Stimulated activated CD4-positive, alpha-beta T cell treated with anti-CD3 and anti-CD28 coated beads, Interleukin-4, amount 100 ng/mL, for 4 hours (primary cell): Measurements from ENCODE around the gene RABGAP1L.
"Not testable (repeated sequence)": the region's sequence is repeated elsewhere in the genome, so short reads cannot be mapped to it uniquely, and the experiment has no call there.

Source experiments
- DNase-seq, 2 experiments: peaks; one replicate each; pipeline ENCODE4 v3.0.0-alpha.2; 2020

RABGAP1L gene

DNA sequence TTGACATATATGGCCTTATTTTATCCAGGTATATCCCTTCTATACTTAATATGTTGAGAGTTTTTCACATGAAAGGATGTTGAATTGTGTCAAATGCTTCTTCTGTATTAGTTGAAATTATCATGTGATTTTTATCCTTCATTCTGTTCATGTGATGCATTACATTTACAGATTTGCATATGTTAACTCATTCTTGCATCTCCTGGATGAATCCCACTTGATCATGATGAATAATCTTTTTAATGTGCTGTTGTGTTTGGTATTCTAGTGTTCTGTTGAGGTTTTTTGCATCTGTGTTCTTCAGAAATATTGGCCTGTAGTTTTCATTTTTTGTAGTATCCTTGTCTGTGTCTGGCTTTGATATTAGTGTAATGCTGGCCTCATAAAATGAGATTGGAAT, 150.2 kb downstream of the RABGAP1L start:
- no peak for DNase-seq

DNA sequence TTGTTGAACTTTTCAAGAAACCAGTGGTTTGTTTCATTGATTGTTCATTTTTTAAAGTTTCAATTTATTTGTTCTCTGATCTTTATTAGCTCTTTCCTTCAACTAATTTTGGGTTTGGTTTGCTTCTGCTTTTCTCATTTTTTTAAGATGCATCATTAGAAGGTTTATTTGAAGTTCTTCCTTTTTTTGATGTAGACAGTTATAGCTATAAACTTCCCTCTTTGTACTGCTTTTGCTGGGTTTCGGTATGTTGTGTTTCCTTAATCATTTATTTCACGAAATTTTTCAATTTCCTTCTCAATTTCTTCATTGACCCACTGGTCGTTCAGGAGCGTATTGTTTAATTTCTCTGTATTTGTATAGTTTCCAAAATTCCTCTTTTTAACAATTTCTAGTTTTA, 155.1 kb downstream of the RABGAP1L start:
- no peak for DNase-seq

DNA sequence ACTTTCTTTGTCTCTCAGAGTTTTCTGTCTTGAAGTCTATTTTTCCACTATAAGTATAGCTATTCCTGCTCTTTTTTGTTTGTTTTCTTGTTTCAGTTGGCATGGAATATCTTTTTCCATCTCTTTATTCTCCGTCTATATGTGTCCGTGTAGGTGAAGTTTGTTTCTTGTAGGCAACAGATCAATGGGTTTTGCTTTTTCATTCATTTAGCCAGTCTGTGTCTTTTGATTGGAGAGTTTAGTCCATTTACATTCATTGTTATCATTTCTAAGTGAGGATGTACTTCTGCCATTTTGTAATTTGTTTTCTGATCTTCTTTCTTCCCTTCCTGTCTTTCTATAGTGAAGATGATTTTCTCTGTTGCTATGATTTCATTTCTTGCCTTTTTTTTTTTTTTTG, 155.9 kb downstream of the RABGAP1L start:
- DNase-seq = no peak

DNA sequence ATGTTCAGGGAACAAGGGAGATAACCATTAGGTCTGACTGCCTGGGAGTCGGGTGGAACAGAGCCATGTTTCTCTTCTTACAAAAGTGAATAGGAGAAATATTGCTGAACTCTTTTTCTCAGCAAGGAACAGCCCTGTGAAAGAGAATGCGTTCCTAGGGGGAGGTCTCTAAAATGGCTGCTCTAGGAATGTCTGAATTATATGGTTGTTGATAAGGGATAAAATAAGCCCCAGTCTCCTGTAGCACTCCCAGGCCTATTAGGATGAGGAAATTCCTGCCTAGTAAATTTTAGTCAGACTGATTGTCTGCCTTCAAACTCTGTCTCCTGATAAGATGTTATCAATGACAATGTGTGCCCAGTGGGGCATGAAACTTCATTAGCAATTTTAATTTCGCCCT, 161.6 kb downstream of the RABGAP1L start:
- not testable (repeated sequence) for DNase-seq

DNA sequence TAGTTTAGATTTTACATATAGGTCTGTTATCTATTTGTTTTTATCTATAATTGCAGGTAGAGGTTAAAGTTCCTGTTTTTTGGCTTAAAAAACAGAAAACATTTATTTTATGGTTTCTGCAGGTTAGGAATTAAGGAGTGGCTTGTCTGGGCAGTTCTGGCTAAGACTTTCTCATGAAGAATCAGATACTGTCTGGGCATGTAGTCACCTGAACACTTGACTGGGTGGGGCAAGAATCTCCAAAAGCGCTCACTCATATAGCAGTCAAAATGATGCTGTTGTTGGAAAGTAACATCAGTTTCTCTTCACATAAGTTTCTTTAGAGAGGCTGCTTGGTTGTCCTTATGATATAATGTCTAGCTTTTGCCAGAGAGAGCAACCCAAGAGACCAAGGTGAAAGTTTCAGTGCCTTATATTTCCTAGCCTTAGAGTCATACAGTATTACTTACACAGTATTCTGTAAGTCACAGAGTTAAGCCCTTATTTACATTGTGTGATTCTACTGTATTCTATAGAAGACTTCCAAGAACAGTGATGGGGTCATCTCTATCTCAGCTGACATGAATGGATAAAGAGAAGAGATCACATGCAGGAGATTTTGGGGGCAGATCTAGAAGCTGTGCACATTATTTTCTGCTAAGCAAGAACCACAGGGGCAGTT, 163.0 kb downstream of the RABGAP1L start:
- DNase-seq = no peak

DNA sequence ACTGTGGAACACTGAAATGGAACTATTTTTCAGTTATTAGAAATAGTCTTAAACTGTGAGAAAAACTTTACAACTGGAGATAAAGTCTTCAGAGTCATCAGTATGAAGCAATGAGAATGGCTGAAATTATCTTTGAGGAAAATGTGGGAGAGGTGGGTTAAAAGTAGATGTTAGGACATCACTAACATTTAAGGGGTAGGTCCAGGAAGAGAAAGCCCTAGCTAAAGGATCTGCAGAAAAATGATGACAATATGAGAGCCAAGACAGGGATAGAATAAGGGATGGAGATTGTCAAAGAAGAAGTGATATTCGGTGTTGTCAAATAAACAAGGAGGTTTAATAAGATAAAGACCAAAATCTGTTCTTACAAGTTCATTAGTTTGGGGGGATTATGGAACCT, 165.2 kb downstream of the RABGAP1L start:
- no peak for DNase-seq

DNA sequence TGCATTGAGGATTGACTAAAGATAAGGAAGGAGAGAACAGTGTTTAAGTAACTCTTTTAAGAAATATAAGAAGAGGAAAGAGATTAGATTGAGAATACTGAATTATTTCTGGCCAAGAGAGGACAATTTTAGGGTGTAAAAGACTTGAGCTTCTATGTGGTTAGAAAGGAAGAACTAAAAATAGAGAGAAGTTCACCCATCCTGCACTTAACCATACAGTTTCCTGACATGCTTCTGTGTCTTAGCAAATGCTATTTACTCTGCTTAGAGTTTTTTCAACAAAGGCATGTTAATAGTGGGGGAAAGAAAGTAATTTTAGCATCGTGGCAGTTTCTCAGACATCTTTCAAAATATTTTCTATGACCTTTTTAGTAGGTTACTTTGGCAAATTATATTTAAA, 165.6 kb downstream of the RABGAP1L start:
- no peak for DNase-seq

DNA sequence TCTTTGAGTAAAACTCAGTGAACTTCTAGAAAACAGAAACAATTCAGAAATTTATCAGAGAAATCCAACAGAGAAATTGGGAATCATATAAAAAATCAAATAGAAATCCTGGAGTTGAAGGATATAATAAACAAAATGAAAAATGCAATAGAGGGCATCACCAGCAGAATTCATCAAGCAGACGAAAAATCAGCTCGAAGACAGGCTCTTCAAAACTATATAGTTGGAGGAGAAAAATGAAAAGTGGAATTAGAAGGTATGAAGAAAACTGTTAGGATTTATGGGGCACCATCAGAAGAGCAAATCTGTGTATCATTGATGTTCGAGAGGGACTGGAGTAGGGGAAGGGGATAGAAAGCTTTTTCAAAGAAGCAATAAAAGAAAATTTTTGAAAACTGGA, 167.0 kb downstream of the RABGAP1L start:
- no peak for DNase-seq

DNA sequence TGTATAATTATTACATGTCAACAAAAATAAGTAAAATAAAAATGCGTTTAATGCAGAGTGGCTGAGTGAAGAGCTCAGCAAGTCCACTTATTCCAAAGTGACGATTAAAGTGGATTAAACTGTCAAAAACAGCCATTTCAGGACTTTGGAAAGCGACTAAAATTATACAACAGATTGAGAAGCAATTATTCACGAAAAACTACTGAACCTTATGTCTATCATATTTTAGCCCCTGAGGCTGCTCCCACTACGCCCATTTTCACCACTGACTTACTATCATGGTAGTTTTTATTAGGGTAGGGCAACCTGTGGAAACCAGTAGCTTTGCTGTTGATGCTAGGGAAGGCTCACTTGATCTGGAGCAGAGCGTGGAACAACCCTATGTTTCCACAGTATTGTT, 174.1 kb downstream of the RABGAP1L start:
- no peak for DNase-seq

DNA sequence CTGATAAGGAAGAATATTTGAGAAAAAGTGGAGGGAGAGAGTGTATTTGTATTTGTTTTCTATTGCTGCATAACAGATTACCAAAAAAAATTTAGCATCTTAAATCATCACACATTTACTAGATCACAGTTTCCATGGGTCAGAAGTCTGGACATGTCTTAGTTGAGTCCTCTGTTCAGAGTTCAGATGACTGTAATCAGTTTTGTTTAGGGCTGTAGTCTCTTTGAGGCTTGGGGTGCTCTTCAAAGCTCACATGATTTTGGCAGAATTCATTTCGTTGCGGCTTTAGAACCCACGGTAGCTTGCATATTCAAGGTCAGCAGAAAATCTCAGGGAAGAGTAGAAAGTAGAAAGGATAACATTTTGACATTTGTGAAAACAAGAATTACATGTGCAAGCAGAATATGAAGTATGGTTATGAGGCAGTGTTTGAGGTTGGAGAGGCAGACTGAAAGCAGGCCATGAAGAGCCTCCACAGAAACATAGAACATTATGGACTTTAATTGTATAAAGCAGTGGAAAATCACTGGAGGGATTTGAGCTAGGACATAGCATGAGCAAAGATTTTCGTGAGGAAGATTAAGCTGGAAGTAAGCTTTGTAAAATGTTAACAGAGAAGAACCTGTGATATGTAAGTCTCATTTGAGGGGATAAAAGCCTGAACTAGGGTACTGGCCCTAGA, 177.8 kb downstream of the RABGAP1L start:
- no peak for DNase-seq

DNA sequence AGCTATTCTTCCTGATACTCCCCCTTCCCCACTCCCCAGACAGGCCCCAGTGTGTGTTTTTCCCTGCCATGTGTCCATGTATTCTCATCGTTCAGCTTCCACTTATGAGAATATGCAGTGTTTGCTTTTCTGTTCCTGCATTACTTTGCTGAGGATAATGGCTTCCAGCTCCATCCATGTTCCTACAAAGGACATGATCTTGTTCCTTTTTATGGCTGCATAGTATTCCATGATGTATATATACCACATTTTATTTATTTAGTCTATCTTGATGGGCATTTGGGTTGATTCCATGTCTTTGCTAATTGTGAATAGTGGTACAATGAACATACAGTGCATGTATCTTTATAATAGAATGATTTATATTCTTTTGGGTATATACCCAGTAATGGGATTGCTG, 181.1 kb downstream of the RABGAP1L start:
- not testable (repeated sequence) for DNase-seq

DNA sequence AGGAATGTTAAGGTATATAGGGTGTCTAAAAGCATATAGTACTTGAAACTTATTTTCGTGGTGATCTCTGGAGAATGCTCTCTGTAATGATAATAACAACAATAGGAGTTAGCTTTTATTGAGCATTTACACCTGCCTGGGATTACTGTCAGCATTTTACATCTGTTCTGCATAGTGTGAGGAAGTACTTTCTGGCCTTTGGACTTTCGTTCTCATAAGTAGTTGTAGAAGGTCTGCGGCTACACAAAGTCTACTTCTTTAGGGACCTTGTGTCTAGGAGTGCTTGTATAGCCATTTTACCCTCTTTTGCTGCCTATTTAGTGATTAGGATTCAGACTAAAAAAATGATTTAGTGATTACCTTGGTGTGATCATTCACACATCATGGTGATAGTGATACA, 184.8 kb downstream of the RABGAP1L start:
- DNase-seq = no peak

DNA sequence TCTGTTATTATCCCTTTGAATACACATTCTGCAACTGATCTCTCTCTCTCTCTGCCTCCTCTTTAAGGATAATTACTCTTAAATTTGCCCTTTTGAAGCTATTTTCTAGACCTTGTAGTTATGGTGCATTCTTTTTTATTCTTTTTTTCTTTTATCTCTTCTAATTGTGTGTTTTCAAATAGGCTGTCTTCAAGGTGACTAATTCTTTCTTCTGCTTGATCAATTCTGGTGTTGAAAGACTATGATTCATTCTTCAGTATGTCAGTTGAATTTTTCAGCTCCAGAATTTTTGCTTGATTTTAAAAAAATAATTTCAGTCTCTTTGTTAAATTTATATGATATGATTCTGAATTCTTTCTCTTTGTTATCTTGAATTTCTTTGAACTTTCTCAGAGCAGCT, 192.8 kb downstream of the RABGAP1L start:
- DNase-seq = no peak

DNA sequence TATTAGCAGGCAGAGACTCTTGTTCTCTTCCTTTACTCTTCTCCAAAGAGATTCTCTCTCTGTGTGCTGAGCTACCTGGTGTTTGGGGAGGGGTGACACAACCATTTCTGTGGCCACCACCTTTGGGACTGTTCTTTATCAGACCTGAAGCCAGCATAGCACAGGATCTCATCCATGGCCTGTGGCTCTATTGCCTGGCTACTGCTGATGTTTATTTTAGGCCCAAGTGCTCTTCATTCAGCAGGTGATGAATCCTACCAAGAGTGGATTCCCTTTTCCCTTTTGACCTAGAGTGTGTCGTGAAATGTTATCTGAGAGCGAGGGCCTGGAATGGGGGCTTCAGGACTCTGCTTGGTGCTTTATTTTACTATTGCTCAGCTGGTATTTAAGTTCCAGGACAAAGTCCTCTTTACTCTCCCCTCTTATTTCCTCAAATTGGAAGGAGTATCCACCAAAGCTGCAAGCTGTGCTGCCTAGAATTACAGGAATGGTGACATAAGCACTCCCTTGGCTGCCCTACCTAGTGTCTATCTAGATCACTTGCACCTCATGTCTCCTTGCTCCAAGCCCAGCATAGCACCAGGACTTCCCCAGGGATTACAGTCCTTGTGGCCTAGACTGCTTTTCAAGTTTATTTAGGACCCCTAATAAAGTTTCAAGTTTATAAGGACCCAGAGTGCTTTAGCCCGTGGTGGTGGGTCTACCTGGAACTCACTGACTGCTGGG, 193.7 kb downstream of the RABGAP1L start:
- DNase-seq = no peak

DNA sequence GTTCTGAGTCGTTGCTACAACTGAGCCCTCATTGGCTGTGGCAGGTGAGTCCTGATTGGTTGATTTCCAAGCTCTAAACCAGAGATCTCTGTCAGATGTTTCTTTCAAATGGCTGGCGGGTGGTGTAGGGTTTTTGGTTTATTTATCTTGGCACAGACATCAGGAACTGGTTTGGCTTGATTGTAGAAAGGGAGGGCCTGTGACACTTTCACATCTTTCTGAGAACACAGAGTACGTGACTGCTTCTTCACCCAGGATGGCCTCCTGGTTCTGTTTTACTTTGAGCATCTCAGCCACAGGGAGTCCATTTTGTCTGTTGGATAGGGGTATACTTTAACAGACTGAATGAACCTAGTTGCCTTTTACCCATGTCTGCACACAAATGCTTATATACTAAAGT, 199.0 kb downstream of the RABGAP1L start:
- DNase-seq = no peak

DNA sequence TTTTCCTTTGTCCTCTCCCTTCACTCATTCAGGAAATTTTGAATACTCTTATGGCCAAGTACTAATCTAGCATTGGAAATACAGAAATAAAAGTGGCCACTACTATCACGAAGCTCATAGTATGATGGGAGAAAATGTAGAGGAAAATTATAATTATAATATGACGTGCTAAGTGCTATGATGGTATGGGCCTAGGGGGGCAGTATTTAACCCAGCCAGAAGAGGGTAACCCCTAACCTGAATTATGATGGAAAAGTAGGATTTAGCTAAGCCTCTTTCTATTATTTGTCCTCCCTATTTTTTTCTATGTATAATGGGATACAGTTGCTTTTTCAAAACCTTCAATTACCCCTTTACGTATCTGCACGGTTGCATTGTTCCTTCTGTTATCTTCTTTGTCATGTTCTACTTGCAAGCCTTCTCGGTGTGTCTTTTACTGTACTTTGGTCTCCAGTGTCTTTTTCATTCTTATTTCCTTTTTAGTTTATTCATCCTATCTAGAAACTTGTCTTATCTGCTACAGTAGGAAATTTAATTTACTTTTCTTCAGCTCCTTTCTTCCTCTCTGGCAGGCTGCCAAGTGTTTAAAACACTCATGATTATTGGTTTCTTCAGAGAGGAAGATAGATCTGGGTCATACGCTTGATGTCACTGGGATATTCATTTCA, 199.6 kb downstream of the RABGAP1L start:
- DNase-seq = no peak

DNA sequence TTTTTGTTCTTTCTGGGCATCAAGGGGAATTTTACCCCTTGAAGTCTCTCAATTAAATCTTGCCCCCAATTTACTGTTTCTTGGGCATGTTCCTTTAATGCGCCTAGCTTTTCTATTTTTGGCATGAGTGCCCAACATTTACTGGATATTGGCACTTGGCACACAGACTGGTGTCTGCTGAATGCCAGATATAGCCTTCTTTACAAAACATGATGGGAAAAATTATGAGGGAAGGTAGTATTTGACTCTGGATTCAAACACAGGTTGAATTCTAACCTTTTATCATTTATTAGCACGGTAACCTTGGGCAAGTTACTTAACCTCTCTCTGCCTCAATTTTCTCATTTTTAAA, 200.1 kb downstream of the RABGAP1L start:
- no peak for DNase-seq

DNA sequence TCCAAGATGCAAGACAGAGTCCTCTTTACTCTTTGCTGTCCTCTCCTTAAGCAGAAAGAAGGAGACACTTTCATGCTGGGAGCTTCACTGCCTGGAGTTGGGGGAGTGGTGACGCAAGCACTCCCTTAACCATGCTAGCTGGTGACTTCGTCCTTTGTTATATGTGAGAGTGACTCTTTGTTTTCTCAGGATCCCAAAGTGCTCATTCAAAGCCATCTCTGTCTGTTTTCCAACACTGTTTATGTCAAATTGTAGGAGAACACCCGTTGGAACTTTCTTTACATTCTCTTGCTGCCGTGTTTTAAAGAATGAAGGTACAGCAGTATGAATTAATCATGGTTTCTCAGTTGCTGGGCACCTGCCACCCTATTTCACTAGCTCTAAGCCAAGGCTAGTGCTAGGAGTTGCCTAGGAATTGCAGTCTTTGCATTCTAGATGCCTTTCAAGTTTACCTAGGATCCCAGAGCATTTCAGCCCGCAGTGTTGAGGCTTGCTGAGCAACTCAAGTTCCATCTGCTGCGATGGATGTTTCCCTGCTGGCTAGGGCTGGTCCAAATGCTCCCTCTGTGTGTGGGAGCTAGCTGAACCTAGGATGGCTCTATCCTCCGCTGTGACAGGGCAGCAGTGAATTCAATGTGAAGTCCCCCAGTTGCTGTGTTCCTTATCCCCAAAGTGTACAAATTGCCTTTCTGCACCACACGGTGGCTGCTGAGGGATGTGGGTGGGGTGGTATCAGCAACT, 205.8 kb downstream of the RABGAP1L start:
- no peak for DNase-seq

DNA sequence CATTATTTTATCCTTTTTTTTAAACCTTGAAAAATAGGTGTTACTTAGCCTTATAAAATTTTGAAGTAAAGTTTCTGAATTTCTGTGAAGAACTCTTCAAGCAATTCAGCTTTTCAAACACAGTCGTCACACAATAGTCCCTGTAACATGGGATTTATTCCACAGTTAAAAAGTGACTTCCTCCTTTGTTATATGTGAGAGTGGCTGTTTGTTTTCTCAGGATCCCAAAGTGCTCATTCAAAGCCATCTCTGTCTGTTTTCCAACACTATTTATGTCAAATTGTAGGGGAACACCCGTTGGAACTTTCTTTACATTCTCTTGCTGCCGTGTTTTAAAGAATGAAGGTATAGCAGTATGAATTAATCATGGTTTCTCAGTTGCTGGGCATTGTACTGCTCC, 207.6 kb downstream of the RABGAP1L start:
- DNase-seq = no peak

DNA sequence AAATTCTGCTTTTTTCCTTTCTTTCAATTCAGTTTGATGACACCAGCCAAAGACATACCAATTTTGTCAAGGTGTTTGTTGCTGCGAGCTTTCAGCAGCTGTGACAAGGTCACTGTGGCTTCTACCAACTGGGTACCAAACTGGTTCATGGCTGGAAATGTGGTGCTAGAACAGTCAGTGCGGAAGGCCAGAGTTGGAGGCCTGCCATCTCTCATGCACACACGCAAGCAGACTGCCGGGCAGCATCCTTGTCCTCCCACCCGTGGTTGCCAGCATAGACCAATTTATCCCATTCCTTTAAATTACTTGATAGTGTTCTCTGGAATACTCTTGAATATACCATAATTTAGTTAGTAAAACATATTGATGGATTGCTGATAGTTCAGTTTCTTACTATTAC, 208.6 kb downstream of the RABGAP1L start:
- no peak for DNase-seq

DNA sequence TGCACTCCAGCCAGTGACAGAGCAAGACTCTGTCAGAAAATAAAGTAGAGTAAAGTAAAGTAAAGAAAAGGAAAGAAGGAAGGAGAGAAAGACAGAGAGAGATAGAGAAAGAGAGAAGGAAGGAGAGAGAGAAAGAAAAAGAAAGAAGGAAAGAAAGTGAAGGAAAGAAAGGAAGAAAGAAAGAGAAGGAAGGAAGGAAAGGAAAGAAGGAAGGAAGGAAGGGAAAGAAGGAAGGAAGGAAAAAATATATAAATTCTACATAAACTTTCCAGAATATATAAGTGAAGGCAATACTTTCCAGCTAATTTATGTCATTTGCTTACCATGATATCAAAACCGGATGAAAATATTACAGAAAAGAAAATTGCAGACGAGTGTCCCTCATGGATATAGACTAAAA, 216.7 kb downstream of the RABGAP1L start:
- no peak for DNase-seq

DNA sequence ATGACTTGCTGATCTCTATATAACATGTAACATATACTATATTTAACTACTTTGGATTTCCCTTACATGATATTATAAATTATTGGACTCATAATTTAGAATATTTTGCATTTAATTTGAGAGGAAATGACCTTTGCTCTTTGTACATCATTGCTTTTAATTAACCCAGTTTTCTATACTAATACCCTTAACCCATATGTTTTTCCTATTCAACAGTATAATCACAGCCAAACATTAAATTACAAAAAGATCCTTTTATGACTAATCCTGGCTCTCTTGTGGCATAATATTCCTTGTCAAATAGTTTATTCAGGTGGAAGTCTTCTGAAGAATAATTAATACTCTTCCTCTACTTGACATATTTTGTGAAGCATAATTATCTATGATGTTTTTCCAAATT, 232.4 kb downstream of the RABGAP1L start:
- no peak for DNase-seq

DNA sequence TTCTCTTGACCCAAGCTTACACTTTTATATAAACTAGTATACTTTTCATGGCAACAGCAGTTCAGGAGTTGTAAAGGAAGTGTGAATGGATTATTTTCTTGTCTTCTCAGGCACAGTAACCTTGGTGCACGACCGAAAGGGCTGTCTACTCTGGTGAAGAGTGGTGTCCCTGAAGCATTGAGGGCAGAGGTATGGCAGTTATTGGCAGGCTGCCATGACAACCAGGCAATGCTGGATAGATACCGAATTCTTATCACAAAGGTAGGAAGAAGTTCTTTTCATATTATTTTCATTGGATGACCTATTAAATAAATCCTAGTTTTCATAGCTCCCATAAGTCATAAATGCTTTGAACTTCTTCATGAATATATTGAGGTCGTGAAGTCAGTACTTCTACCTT, 234.6 kb downstream of the RABGAP1L start:
- no peak for DNase-seq
